Middle frontal gyrus (tissue), 1 donor: ENCODE measurements around the gene COL4A5.
"Not testable (repeated sequence)": the region's sequence is repeated elsewhere in the genome, so short reads cannot be mapped to it uniquely, and the experiment has no call there.

Source experiments
- DNase-seq: peaks from one replicate; pipeline ENCODE4 v3.0.0-alpha.2; 2015; ENCODE audit warnings: low spot score; ENCODE audit errors: extremely low spot score

Gene COL4A5

DNA sequence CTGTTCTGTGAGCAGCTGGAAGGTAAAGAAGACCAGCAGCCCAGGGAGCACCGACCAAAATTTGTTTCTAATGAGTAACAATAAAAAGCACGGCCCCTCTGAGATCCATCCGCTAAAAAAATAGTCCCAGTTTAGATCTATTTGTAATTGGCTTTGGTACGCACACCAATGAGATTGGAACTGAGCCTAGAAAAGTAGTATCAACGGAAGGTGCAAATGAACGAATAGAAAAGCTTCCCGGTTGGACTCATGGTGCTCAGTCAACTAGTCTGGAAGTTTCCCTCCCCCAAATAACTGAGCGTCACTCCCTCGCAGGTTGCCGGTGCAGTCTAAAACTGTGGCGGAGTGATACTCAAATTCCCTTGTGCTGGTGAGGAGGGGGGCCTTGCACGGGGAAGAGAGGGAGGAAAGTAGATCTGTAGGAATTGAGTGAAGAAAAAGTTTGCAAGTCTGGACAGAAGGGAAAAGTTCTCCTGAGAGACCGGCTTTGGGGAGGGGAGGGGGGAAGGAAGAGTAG is at the start of gene COL4A5:
Gene COL4A5, plus strand, starts transcription at position 413 of the 517 bp plus-strand sequence. CDS start 288 bp downstream, outside the sequence.
- DNase-seq = no peak

DNA sequence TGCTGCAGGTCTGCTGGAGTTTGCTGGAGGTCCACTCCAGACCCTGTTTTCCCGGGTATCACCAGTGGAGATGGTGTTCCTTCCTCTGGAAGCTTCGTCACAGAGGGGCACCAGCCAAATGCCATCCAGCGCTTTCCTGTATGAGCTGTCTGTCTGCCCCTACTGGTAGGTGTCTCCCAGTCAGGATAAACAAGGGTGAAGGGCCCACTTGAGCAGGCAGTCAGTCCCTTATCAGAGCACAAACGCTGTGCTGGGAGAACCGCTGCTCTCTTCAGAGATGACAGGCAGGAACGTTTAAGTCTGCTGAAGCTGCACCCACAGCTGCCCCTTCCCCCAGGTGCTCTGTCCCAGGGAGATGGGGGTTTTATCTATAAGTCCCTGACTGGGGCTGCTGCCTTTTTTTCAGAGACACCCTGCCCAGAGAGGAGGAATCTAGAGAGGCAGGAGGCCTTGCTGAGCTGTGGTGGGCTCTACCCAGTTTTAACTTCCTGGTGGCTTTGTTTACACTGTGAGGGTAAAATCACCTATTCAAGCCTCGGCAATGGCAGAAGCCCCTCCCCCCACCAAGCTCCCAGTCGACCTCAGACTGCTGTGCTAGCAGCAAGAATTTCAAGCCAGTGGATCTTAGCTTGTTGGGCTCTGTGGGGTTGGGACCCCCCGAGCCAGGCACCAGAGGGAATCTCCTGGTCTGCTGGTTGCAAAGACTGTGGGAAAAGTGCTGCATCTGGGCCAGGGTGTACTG is 48.5 kb upstream of the COL4A5 start:
- not testable (repeated sequence) for DNase-seq

DNA sequence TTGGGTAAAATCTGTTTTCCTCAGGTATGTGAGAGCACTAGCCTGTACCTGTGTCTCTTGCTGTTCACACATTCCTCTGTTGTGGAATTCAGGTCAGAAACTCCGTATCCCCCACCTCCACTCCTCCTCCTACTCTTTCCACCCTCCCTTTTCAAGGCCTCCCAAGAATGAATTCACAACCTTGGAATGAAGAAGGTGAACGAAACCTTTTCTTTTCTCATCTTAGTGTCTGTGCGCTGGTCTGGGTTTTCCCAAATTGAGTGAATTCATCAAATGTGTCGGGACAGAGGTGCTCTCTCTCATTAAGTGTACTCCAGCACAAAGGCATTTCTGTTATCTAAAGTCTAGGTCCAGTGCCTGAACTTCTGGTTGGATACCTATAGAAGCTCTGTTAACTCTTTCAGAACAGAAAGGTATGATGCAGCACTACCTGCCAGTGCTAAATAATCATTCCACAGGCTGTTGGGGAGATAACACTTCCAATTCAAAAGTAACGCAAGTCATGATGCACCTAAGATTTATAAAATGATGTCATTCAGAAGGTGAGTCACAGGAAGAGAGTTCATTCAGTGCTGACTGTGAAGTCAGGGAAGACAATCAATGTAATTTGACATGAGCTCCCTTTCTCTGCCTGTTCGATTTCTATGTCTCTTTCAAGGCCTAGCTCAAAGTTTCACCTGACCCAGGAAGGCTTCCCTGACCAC is 43.3 kb upstream of the COL4A5 start:
- DNase-seq = no peak

DNA sequence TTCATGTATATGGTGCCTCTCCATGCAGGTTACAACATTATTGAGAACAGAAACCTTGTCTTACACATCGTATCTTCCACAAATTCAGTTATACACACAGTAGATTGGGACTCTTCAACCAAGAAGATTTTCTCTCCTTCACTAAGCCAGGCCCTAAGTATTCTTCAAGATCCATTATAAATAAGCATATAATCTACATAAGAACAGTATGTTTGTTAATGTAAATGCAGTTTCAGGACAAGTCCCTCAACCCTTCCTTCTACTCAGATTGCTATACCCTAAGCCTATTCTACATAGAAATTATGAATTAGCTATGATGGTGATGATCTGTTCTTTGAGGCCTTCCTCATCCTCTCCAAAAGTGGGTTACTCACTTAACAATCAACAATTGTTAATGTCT is 42.7 kb upstream of the COL4A5 start:
- DNase-seq = no peak

DNA sequence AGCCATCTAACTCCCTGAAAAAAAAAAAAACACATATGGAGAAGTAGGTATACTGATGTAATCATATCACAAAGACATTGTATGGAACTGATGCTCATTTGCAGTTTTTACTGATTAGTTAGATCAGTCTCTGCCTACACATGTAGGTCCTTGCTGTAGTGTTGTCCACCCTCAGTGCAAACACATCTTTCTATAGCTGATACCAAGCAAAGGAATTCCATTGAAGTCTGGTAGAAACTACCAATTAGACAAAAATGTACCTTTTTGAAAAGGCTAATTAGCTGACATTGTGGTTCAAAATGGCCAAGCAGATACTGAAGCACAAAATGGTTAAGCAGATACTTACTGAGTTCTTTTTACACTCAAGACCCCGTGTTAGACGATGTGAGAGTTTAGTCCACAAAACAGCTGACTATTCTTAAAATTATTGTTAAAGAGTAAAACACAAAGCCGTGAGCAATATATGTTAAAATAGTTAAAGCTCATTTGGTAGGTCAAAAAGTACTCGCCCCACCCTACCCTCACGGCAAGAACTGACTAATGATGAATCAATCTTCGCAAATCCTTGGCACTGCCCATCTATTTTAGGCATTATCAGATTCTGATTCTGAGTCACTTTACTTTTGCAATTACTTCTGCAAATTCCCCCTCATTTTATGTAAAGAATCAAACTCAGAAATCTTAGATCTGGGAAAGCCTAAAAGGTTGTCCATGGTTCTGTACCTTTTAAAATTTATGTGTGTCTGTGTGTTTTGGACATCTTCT is 41.8 kb upstream of the COL4A5 start:
- DNase-seq = no peak

DNA sequence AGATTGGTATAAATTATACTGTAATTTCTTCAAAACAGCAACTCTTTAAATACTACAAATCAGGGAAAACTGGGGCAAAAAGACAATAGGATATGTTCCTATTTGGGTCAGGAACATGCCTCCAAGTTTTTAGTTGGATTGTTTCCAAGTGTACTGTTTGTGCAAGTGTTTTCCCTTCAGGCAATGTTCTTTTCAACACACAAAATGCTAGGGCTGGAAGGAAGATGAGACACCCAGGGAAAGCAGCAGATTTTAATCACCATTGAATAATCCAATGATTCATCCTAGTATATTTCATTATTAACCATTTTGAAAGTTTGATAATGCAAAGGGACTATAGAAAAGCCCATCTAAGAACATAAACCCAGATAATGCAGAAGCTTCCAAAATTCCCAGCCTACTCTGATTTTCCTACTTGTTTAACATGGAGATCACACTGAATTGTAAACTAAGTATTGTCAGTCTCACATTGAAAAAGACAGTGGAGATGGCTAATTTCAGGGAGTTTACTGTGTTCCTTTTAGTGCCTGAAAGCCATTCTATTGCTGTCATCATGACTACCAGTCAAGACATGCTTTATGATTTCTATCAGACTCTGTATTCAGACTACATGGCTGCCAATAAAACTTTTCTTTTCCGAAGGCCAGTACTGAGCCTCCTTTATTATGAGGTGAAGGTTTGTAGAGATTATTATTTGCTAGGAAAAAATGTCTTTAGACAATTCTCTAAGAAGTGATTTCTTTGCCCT is 40.0 kb upstream of the COL4A5 start:
- no peak for DNase-seq

DNA sequence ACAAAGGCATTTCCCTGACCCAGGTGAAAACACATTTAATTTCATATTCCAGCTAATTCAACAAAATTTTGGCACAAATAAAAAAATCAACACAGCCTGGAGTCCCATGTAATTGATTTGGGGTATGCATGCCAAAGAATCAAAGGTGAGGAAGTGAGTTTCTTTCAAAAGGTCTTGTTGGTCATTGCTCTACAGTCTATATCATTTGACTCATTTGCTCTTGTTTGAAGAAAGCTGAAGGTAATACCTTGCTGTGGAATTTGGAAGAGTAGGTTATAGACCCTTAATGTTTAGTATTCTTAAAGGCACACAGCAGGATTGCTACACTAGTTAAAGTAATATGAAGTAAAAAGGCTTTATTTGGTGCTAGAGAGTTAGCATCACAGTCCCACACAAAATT is 26.9 kb upstream of the COL4A5 start:
- DNase-seq = no peak

DNA sequence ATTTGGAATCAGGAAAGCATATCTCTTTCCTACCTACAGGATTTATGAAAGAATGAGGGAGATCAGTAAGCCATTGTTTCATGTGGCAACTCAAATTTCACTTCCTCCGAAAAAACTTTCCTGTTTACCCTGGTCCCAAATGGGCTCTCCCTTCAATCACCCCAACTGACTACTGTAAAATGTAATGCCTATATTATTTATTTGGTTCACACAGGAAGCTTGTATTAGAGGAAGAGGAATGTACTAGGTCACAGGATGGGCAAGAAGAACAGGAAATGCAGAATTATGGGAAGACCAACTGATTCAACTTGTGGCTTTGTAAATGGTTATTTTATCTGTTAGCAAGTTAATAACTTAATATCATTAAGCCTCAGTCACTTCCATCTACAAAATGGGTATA is 24.5 kb upstream of the COL4A5 start:
- no peak for DNase-seq

DNA sequence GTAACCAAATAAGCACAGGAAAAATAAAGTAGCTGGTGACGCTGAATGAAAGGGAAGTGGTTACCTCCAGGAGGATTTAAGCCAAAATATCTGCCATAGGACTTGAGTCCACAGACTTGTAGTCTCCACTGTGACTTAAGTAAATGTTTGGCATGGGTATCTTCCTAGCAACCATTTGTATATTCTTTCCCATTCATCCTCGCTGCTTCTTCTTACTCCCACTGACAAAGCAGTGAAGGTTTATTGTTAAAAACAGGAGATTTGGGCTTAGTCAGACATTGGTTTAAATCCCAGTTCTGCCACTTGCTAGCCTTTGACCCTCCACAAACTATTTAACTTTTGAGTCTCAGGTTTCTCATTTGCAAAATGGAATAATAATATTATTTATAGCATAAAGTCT is 23.7 kb upstream of the COL4A5 start:
- no peak for DNase-seq

DNA sequence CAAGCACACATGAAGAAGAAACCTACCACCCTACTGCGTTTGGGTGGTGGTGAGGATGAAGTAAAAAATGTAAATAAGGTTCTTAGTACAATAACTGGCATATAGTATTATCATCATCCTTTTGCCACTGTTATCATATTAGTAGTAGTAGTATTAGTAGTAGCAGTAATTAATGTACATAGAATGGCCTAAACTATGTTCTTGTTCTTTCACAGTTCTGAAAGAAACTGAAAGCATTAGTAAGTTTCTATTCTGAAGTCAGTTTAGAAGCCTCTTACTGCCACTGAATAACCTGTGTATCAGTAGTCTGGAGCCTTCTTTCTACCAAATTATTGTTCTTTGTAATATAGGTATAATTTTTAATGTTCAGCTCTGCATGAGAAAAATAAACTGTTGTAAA is 22.4 kb upstream of the COL4A5 start:
- DNase-seq = no peak

DNA sequence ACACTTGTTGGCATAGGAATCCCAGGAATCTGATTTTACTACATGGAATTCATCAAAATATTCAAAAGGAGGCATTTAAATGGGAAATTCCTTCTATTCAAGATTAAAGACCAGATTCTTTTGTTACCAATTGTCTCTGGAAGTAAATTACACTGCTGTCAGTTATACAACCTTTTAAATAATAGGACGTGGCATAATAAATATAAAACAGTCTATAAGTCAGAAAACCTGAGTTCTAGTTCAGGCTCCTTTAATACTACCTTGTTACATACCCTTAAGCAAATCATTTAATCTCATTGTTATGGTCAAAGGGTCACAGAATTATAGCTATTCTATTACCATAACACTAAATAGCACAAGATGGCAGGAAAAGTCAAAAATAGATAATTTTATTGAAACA is 20.2 kb upstream of the COL4A5 start:
- DNase-seq = no peak

DNA sequence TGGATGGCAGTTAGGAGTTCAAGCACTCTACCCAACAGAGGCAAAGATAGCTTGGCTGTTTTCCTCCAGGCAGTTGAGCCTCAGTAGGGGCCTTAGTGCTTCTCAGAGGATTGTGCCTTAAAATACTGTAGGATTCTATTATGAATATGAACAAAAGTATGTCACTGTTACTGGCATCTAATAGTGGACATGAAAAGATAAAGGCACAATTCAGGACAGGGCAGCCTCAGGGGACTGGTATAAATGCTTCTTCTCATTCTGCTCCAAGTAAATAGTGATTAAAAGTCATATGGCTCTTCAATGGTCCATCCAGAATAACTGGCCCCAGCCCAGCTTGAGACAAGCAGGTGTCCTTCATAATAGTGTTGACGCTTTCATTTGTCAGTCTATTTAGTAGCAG is 19.2 kb upstream of the COL4A5 start:
- no peak for DNase-seq

DNA sequence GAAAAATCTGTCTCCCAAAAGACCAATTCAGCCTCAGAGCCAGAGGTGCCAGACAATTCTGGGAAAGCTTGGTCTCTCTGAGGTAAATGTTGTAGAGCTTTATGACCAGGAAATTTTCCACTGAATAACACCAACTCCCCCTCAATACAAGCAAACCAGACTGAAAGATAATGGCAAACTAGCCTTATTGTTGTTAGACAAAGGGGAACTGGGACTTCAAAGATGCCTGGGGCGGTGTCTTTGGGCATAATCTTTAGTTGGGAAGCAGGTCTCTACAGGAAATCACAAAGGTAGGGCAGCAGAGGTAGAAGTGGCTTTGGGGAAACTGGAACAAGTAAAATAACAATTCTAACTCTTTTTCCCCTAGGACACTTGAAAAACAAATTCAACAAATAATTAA is 13.4 kb upstream of the COL4A5 start:
- DNase-seq = no peak

DNA sequence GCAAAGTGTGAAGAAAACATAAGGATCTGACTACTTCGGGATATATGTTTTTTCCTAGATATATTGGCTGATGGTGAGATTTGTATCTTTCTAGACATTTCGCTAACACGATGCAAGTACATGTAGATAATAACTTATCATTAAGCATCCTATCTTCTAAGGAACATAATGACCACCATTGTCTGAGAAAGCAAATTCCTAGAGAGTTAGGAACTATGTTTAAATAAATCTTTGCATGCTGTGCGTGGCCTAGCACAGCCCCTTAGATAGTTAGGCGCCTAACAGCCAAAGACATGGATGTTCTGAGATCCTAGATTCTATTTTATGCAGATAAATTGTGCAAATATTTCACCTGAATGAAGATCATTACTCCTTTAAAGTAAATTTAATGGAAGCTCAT is 4.4 kb upstream of the COL4A5 start:
- DNase-seq = no peak

DNA sequence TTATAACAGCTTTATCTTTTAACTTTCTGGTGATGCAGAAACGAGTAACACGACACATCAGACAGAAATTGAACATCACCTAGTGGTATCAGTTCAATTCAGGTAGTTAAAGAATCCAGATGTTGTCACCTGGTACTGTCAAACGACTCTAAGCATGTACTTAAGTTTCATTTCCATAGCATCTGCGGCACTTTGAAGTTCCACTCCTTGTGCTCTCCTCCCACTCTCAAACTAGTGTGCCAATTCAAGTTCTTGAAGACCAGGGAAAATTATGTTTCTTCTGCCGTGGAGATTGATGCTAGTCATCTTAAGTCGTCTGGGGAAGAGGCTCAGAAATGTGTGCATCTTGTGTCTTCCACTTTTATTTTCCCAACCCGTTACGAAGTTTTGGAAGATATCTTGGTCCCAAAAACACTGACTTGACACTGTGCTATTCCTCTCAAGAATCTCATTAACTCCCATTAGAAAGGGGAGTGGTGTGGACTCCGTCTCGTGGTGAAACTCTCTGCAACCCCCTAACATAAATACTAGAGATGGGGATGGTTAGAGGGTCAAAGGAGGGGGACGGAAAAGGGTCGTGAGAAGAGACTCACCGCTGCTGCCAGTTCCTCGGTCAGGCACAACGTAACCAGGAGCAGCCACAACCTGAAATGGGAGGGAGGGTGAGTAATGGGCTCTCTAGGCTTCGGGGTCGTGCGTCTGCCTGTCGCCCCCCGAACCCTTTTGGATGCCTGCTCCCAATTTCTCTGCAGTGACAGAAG is 2.1 kb upstream of the COL4A5 start:
- no peak for DNase-seq

DNA sequence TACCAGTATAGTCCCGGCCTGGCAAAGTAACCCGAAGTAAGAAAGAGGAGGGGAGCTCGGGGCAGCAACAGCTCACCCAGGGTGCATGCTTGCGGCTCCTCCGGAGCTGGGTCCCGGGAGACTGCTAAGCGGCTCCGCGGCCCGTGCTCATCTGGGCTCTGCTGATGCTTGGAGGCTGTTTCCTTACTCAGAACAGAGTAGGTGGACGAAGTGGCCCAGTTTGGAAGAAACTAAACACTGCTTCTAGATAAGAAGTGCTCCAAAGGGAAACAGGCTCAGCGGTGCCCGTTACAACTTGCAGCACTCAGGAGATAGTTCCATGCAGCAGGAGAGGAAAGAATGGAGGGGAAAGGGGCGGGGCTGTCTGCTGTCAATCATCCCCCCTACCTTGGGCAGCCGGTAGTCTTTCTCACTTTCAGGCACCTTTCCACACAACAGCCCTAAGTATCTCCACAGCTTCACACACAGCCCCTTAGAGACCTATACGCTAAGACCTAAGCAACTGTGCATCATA is 1.5 kb upstream of the COL4A5 start, which contains the start of gene COL4A6:
Gene COL4A6, minus strand, starts transcription at position 313 of the 514 bp plus-strand sequence. Its CDS starts 226 bp downstream, at position 87.
- no peak for DNase-seq

DNA sequence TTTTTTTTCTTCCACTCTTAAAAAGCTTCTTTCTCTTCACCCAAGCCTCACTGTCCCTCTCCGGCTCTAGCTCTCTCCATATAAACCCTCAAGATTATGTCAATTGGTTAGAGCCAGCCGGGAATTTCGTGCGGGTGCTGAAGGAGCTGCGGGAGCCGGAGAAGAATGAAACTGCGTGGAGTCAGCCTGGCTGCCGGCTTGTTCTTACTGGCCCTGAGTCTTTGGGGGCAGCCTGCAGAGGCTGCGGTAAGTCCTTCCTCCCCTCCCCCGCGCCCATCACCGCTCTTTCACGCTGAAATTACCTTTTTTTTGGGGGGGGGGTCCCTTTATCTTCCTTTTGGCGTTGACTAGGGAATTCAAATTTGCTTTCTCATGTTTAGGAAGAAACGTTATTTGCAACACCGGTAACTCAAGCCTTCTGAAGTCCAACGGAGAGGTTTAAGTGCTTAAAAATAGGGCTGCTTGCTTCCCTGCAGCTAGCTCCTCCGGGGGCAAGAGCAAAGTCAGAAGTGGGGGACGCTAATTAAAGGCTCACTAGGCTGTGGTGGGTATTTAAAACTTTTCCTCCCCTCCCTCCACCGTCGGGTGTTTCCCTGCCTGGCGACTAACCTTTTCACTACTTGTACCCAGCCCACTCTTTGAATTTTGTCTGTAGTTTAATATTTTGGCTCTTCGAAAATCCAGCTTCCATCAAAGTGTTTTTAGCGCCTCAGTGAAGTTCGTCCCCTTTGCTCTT is 491 bp downstream of the COL4A5 start:
- no peak for DNase-seq

DNA sequence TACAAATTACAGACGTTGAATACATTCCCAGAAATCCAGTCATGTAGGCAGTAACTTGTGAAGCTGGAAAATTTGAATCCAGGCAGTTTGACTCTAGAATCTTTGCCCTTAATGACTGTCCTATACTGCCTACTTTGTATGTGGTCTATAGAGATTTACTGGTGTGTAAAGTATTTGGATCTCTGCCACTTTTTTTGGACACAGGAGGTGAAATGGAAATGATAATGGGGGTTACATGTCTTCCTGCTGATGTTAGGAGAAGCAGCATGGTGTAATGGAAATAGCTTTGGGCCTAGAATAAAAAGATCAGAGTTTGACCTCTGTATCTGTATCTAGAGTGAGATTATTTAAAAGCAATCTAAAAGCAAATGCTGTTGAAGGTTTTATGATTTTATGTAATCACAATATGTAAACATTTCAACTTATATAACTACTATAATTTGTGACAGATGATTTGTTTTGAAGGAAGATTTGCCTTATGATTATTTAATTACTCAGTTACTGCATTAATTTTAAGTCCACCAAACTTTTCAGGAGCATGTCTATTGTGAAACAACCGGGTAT is 3.3 kb downstream of the COL4A5 start:
- DNase-seq = no peak

DNA sequence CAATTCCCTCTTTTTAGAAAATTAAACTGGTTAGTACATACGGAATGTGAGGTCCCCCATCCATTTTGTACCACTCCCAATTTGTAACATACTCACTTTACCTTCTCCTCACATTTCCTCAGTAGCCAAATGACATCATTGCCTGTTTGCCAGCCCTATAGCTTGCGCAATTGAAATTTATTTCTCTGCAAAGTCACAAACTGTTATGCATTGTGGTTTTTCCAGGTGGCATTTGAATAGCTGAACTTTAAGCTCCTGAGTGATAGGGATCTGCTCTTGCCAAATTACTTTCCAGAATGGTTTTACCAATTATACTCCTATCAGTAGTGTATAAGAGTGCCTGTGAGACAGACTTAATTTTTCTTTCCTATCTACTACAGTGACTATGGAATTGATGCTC is 7.7 kb downstream of the COL4A5 start:
- DNase-seq = no peak
